ENCODE results near the gene CEP128. TPM values are rescaled to one million over a fixed set of nuclear protein-coding genes. Genes with fewer than 3 reads are reported as not detected.

Gene CEP128
- total RNA-seq, 1 donor, result 12.2 TPM

- H3K4me3 ChIP-seq (ENCODE audit: low read depth, low read length), result no peak overlapping the region
- no peak for TF ChIP-seq CTCF (IDR thresholded peaks at IDR 0.05; ENCODE audit: insufficient read depth, low read length)
- DNase-seq (ENCODE audit: low read depth), result no peak
These were observed 406.4 kb downstream of the CEP128 start for GRCh38 chr14:80535171-80535570.

GRCh38 chr14:80523518-80524117, 417.9 kb downstream of the CEP128 start:
- TF ChIP-seq CTCF (IDR thresholded peaks at IDR 0.05; ENCODE audit: insufficient read depth, low read length), result no peak
- H3K4me3 ChIP-seq (ENCODE audit: low read depth, low read length), result no peak overlapping the region
- DNase-seq (ENCODE audit: low read depth), result peak; percentile 11

GRCh38 chr14:80522936-80523335, 418.6 kb downstream of the CEP128 start:
- no peak for TF ChIP-seq CTCF (IDR thresholded peaks at IDR 0.05; ENCODE audit: insufficient read depth, low read length)
- H3K4me3 ChIP-seq (ENCODE audit: low read depth, low read length), result no peak overlapping the region
- peak; percentile 9 for DNase-seq (ENCODE audit: low read depth)

GRCh38 chr14:80522411-80522810, 419.1 kb downstream of the CEP128 start:
- no peak for DNase-seq (ENCODE audit: low read depth)
- no peak for TF ChIP-seq CTCF (IDR thresholded peaks at IDR 0.05; ENCODE audit: insufficient read depth, low read length)
- no peak overlapping the region for H3K4me3 ChIP-seq (ENCODE audit: low read depth, low read length)

GRCh38 chr14:80521456-80521855, 420.1 kb downstream of the CEP128 start:
- no peak overlapping the region for H3K4me3 ChIP-seq (ENCODE audit: low read depth, low read length)
- no peak for DNase-seq (ENCODE audit: low read depth)
- no peak for TF ChIP-seq CTCF (IDR thresholded peaks at IDR 0.05; ENCODE audit: insufficient read depth, low read length)

- H3K4me3 ChIP-seq (ENCODE audit: low read depth, low read length), result no peak overlapping the region
- no peak for DNase-seq (ENCODE audit: low read depth)
- no peak for TF ChIP-seq CTCF (IDR thresholded peaks at IDR 0.05; ENCODE audit: insufficient read depth, low read length)
These were observed 422.5 kb downstream of the CEP128 start for GRCh38 chr14:80519002-80519401.

- no peak for TF ChIP-seq CTCF (IDR thresholded peaks at IDR 0.05; ENCODE audit: insufficient read depth, low read length)
- H3K4me3 ChIP-seq (ENCODE audit: low read depth, low read length), result no peak overlapping the region
- no peak for DNase-seq (ENCODE audit: low read depth)
These were observed 423.4 kb downstream of the CEP128 start for GRCh38 chr14:80518173-80518572.

All from fibroblast of the aortic adventitia (primary cell).